GM12872 (cell line): ENCODE measurements around the gene RPRD1B.

Experiments
- CTCF ChIP-seq: IDR thresholded peaks from 3 replicates; pipeline ENCODE4 v1.5.1; 2011; ENCODE audit warnings: low read depth, mild to moderate bottlenecking, low read length, moderate library complexity; ENCODE audit not compliant: insufficient read depth

The RPRD1B gene

GRCh38 chr20:38139977-38140753, 106.6 kb downstream of the RPRD1B start:
- TF ChIP-seq CTCF, result no peak

GRCh38 chr20:38141204-38141888, 107.8 kb downstream of the RPRD1B start:
- no peak for TF ChIP-seq CTCF
